Naive thymus-derived CD4-positive, alpha-beta T cell (primary cell): Measurements from ENCODE around the gene MZT2B. TPM values are rescaled to one million over a fixed set of nuclear protein-coding genes. Genes with fewer than 3 reads are reported as not detected.
"Not testable (repeated sequence)": the region's sequence is repeated elsewhere in the genome, so short reads cannot be mapped to it uniquely, and the experiment has no call there.

Source experiments
- ATAC-seq: fragments of 150-1000 bp; cut with Tn5 transposase; 2 replicates; pipeline ENCODE4 v1.10.0; 2021; ENCODE audit warnings: mild to moderate bottlenecking, moderate library complexity
- CTCF ChIA-PET: fragments of 350-600 bp; sonication (Branson Sonifier 250); formaldehyde crosslinking; loops from one replicate; lab custom pipeline; 2021; ENCODE audit warnings: antibody characterized with exemption; lab: Charles Lee
- POLR2A ChIA-PET: fragments of 350-600 bp; sonication (Branson Sonifier 250); formaldehyde crosslinking; loops from one replicate; lab custom pipeline; 2021; ENCODE audit warnings: antibody characterized with exemption, inconsistent platforms; lab: Charles Lee
- DNase-seq, 9 donors: peaks; one replicate each; pipeline versions ENCODE4 v3.0.0 to v3.0.0-alpha.2; 2020 to 2022; ENCODE audit warnings: mixed read lengths in 1 of 9
- H3K27ac ChIP-seq: one replicate; pipeline ENCODE4 v1.7.0; 2013; ENCODE audit warnings: mild to moderate bottlenecking, low read depth, low read length, moderate library complexity
- H3K27me3 ChIP-seq, 2 donors: one replicate each; pipeline ENCODE4 v1.7.0; 2013; ENCODE audit warnings: low read length in 2 of 2, mild to moderate bottlenecking in 2 of 2, moderate library complexity in 2 of 2; ENCODE audit not compliant: control insufficient read depth in 2 of 2, insufficient read depth in 2 of 2
- H3K36me3 ChIP-seq, 3 experiments: 1 replicate in 2 of 3; 2 replicates in 1 of 3; pipeline ENCODE4 v1.7.0; 2013; ENCODE audit warnings: low read length in 3 of 3, mild to moderate bottlenecking in 3 of 3, moderate library complexity in 1 of 3; ENCODE audit not compliant: insufficient read depth in 3 of 3, control insufficient read depth in 2 of 3
- H3K4me1 ChIP-seq, 2 donors: one replicate each; pipeline ENCODE4 v1.7.0; 2013; ENCODE audit warnings: low read length in 2 of 2, mild to moderate bottlenecking in 2 of 2, moderate library complexity in 1 of 2; ENCODE audit not compliant: control insufficient read depth in 2 of 2, insufficient read depth in 2 of 2
- H3K4me3 ChIP-seq: 2 replicates; pipeline ENCODE4 v1.7.0; 2013; ENCODE audit warnings: mild to moderate bottlenecking, low read length
- H3K9me3 ChIP-seq, 3 experiments: 1 replicate in 2 of 3; 2 replicates in 1 of 3; pipeline ENCODE4 v1.7.0; 2013; ENCODE audit warnings: low read length in 3 of 3; ENCODE audit not compliant: control insufficient read depth in 2 of 3
- H3K27ac Mint-ChIP-seq, 9 donors: one replicate each; pipeline ENCODE4 v1.8.0; 2020 to 2022; ENCODE audit warnings: mixed read lengths in 9 of 9, mild to moderate bottlenecking in 8 of 9, moderate library complexity in 5 of 9, inconsistent platforms in 2 of 9
- H3K27me3 Mint-ChIP-seq, 5 donors: one replicate each; pipeline ENCODE4 v1.8.0; 2021 to 2022; ENCODE audit warnings: mixed read lengths in 5 of 5, mild to moderate bottlenecking in 1 of 5
- H3K36me3 Mint-ChIP-seq, 5 donors: one replicate each; pipeline ENCODE4 v1.8.0; 2020 to 2022; ENCODE audit warnings: mixed read lengths in 5 of 5, mild to moderate bottlenecking in 3 of 5, inconsistent platforms in 1 of 5
- H3K4me1 Mint-ChIP-seq, 7 donors: one replicate each; pipeline ENCODE4 v1.8.0; 2020 to 2022; ENCODE audit warnings: mixed read lengths in 7 of 7, mild to moderate bottlenecking in 3 of 7, inconsistent platforms in 1 of 7
- H3K4me3 Mint-ChIP-seq, 10 donors: one replicate each; pipeline ENCODE4 v1.8.0; 2020 to 2022; ENCODE audit warnings: mild to moderate bottlenecking in 10 of 10, mixed read lengths in 10 of 10, moderate library complexity in 6 of 10, inconsistent platforms in 2 of 10
- H3K9me3 Mint-ChIP-seq, 11 donors: one replicate each; pipeline ENCODE4 v1.8.0; 2020 to 2022; ENCODE audit warnings: mixed read lengths in 11 of 11, mild to moderate bottlenecking in 4 of 11, inconsistent platforms in 1 of 11, moderate library complexity in 1 of 11
- intact Hi-C, 2 donors: fragments of 100-400 bp; cut with micrococcal nuclease; formaldehyde crosslinking; loops; one replicate each; pipeline ENCODE4 v1.15.1; 2023
- polyA plus RNA-seq, 2 donors: library from polyadenylated mRNA; unstranded; fragments of 300-500 nt; fragmentation: Illumina TruSeq; gene quantifications; one replicate each; pipeline ENCODE4 v1.2.3, GENCODE V29; 2021
- total RNA-seq, 6 experiments: library from RNA in 5 of 6; stranded (reverse) in 5 of 6; gene quantifications; 1 replicate in 5 of 6; 2 replicates in 1 of 6; pipeline ENCODE4 v1.2.3 and lab custom pipeline; 2021 to 2026

Gene MZT2B
- total and polyA plus RNA-seq, 7 experiments from 2014 or later = 180 to 323 (median 227) TPM

DNA sequence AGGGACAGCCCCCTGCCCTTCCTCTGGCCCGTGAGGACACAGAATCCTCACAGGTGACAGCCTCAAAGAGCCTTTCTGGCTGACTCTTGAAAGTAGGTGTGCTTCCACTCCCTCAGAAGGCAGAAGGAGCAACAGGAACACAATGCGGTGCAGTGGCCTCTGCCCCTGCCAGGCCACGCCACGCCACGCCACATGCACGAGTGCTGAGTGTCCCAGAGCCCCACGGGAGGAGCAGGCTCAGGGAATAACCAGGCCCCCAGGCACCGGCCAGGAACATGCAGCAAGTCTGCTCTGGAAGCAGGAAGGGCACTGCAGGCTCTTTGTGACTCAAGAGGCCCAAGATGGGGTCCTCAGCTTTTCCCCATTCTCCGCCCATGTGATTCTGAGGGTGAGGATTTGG, 19.1 kb upstream of the MZT2B start:
- H3K4me3 Mint-ChIP-seq = no peak overlapping the region
- CTCF ChIA-PET = no interaction called here

DNA sequence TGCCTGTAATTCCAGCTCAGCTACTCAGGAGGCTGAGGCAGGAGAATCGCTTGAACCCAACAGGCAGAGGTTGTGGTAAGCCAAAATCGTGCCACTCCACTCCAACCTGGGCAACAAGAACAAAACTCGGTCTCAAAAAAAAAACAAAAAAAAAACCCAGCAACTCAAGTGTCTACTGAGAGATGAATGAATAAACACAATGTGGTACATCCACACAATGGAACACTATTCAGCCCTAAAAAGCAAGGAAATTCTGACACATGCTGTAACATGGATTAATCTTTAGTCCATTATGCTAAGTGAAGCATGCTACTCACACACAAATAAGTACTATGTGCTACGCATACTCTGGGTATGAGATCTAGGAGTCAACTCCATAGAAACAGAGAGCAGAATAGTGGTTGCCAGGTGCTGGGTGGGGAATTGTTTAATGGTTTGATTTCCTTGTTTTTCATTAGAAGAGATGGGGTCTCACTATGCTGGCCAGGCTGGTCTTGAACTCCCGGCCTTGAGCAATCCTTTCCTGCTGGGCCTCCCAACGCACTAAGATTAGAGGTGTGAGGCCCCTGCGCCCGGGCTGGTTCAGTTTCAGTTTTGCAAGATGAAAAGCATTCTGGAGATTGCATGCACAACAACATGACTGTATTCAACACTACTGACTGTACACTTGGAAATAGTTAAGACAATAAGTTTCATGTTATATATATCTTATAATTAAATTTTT, 16.6 kb upstream of the MZT2B start:
- no peaks in the 10 kb centered on the region for H3K9me3 ChIP-seq
- H3K4me3 ChIP-seq = no peak overlapping the region
- H3K27ac ChIP-seq = no peak overlapping the region
- no peaks in the 10 kb centered on the region for H3K27me3 Mint-ChIP-seq
- peaks cover 0 to 21% (median 0%) of the 10 kb centered on the region in 7 donors for H3K4me1 Mint-ChIP-seq
- no peaks in the 10 kb centered on the region for H3K27me3 ChIP-seq
- no peak overlapping the region for H3K27ac Mint-ChIP-seq
- peaks cover 0 to 2% (median 0%) of the 10 kb centered on the region in 11 donors for H3K9me3 Mint-ChIP-seq
- ATAC-seq (no peak), DNase-seq (no peak)
- H3K36me3 Mint-ChIP-seq = peaks cover 5 to 29% (median 14%) of the 10 kb centered on the region in 5 donors
- no peak overlapping the region for H3K4me3 Mint-ChIP-seq
- intact Hi-C loops = no loop called here
- H3K4me1 ChIP-seq = no peaks in the 10 kb centered on the region
- ChIA-PET CTCF (no interaction called here), POLR2A (no interaction called here)
- peaks cover 0 to 69% (median 3%) of the 10 kb centered on the region in 3 experiments for H3K36me3 ChIP-seq

More for the DNA sequence above, 19.1 kb upstream of the MZT2B start:
- no peaks in the 10 kb centered on the region for H3K27me3 Mint-ChIP-seq
- H3K36me3 Mint-ChIP-seq = peaks cover 0 to 26% (median 11%) of the 10 kb centered on the region in 5 donors
- H3K4me1 ChIP-seq = no peaks in the 10 kb centered on the region
- no peaks in the 10 kb centered on the region for H3K27me3 ChIP-seq
- DNase-seq (no peak), ATAC-seq (no peak)
- peaks cover 0 to 3% (median 0%) of the 10 kb centered on the region in 11 donors for H3K9me3 Mint-ChIP-seq
- POLR2A ChIA-PET = no interaction called here
- intact Hi-C loops = no loop called here
- peaks cover 0 to 76% (median 7%) of the 10 kb centered on the region in 3 experiments for H3K36me3 ChIP-seq
- H3K27ac ChIP-seq = no peak overlapping the region
- H3K4me1 Mint-ChIP-seq = peaks cover 0 to 19% (median 0%) of the 10 kb centered on the region in 7 donors
- H3K9me3 ChIP-seq = no peaks in the 10 kb centered on the region
- no peak overlapping the region for H3K4me3 ChIP-seq
- no peak overlapping the region for H3K27ac Mint-ChIP-seq

DNA sequence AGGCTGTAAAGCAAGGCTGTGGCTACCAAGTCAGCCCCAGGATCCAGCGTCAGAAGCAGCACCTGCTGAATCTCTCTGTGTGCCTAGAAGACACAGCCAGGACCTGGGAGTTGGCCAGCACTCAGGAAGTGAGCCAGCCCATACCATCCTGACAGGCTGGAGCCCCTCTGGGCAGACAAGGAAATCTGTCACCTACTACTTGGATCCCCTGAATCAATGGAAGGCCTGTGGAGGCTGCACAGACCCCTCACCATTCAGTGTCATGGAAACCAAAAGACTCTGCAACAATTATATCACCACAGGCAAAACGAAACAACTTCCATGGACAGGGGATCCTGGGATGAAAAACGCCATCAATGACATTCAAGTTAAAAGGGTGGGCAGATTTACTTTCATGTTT, 15.5 kb upstream of the MZT2B start:
- peak overlapping the region in 1 of 9 donors; percentile 18 for H3K27ac Mint-ChIP-seq
- H3K4me3 Mint-ChIP-seq, ATAC-seq, H3K27me3 Mint-ChIP-seq, intact Hi-C loops, CTCF ChIA-PET, H3K9me3 Mint-ChIP-seq, H3K4me3 ChIP-seq, POLR2A ChIA-PET, H3K27ac ChIP-seq, DNase-seq, H3K4me1 ChIP-seq, H3K27me3 ChIP-seq, H3K9me3 ChIP-seq: not testable (repeated sequence)
- H3K36me3 ChIP-seq = peaks cover 0 to 63% (median 4%) of the 10 kb centered on the region in 3 experiments
- peaks cover 0 to 21% (median 0%) of the 10 kb centered on the region in 7 donors for H3K4me1 Mint-ChIP-seq
- peaks cover 5 to 32% (median 14%) of the 10 kb centered on the region in 5 donors for H3K36me3 Mint-ChIP-seq

DNA sequence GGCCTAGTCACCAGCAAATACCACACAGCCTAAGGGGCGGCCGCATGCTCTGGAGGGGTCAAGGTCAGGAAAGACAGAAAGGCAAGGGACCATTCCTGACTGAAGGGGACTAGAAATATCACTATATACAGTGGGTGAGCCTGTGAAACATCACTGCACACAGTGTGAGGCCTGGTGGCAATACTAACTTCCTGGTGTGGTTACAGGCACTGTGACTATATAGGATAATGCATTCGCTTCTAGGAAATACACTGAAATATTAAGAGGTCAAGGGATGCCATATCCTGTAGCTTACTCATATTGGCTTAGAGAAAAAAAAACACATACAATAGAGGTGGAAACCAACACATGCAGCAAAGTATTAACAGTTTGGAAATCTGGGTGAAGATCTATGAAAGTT, 12.9 kb upstream of the MZT2B start:
- H3K27ac ChIP-seq, POLR2A ChIA-PET, H3K4me3 ChIP-seq, H3K4me1 ChIP-seq, DNase-seq, H3K27me3 Mint-ChIP-seq, CTCF ChIA-PET, H3K9me3 ChIP-seq, H3K27me3 ChIP-seq, intact Hi-C loops, H3K9me3 Mint-ChIP-seq: not testable (repeated sequence)
- Mint-ChIP-seq H3K27ac (peak overlapping the region in 1 of 9 donors; percentile 80), H3K36me3 (peaks cover 5 to 36% (median 14%) of the 10 kb centered on the region in 5 donors), H3K4me1 (peaks cover 0 to 21% (median 0%) of the 10 kb centered on the region in 7 donors), H3K4me3 (peak overlapping the region in 1 of 10 donors; percentile 65)
- H3K36me3 ChIP-seq = peaks cover 0 to 68% (median 5%) of the 10 kb centered on the region in 3 experiments
- ATAC-seq = peak; percentile 36

DNA sequence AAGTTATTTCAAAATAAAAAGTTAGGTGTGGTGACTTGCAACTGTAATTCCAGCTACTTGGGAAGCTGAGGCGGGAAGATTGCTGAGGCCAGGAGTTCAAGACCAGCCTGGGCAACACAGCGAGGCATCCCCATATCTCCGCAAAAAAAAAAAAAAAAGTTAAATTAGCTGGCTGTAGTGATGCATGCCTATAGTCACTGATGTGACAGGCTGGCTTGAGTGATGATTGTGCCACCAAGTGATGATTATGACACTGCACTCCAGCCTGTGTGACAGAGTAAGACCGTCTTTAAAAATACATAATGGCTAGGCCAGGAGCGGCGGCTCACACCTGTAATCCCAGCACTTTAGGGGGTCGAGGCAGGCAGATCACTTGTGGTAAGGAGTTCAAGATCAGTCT, 12.2 kb upstream of the MZT2B start:
- peaks cover 5 to 36% (median 10%) of the 10 kb centered on the region in 5 donors for H3K36me3 Mint-ChIP-seq
- no peak overlapping the region for H3K4me3 ChIP-seq
- ChIA-PET CTCF (no interaction called here), POLR2A (no interaction called here)
- no peaks in the 10 kb centered on the region for H3K27me3 ChIP-seq
- peaks cover 0 to 21% (median 0%) of the 10 kb centered on the region in 7 donors for H3K4me1 Mint-ChIP-seq
- ATAC-seq = no peak
- no peaks in the 10 kb centered on the region for H3K27me3 Mint-ChIP-seq
- H3K4me1 ChIP-seq = no peaks in the 10 kb centered on the region
- H3K27ac Mint-ChIP-seq = no peak overlapping the region
- H3K27ac ChIP-seq = no peak overlapping the region
- H3K4me3 Mint-ChIP-seq = no peak overlapping the region
- peaks cover 0 to 68% (median 5%) of the 10 kb centered on the region in 3 experiments for H3K36me3 ChIP-seq
- no peak for DNase-seq
- H3K9me3 ChIP-seq = no peaks in the 10 kb centered on the region
- no peaks in the 10 kb centered on the region for H3K9me3 Mint-ChIP-seq
- intact Hi-C loops = no loop called here

DNA sequence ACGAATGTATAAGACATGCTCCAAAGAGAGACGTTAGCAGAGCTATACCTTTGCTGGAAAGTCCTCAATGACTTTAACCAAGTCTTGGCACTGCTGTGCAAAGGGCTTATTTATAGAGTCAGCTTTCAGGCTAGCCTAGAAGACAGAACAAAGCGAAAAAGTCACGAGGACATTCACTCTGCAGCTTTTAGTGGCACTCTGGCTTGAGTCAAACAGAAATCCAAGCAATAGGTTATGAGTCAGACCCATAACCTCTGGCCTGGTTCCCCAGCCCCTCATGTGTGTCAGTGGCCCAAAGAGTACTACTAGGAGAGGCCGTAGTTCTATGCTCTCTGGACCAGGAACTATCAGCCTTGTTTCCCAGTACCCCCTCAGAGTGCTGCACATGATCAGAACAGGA, 7.2 kb upstream of the MZT2B start:
- CTCF ChIA-PET = not testable (repeated sequence)

More for the DNA sequence above, 7.2 kb upstream of the MZT2B start:
- ATAC-seq, H3K27me3 Mint-ChIP-seq, H3K27ac Mint-ChIP-seq, H3K4me3 ChIP-seq, intact Hi-C loops, H3K9me3 ChIP-seq, H3K4me1 ChIP-seq, H3K27me3 ChIP-seq, H3K4me3 Mint-ChIP-seq, POLR2A ChIA-PET, DNase-seq, H3K27ac ChIP-seq, H3K9me3 Mint-ChIP-seq: not testable (repeated sequence)
- H3K36me3 ChIP-seq = peaks cover 0 to 47% (median 3%) of the 10 kb centered on the region in 3 experiments
- peaks cover 3 to 23% (median 11%) of the 10 kb centered on the region in 7 donors for H3K4me1 Mint-ChIP-seq
- peaks cover 4 to 17% (median 7%) of the 10 kb centered on the region in 5 donors for H3K36me3 Mint-ChIP-seq
